ENCODE results near the gene FKBP14. TPM values are rescaled to one million over a fixed set of nuclear protein-coding genes. Genes with fewer than 3 reads are reported as not detected.

FKBP14 gene
- total and polyA plus RNA-seq, 4 donors: 4.9 to 25.9 (median 15.4) TPM

- Histone ChIP-seq H3K4me3 (ENCODE audit: low read length in 2 of 2) (no peak overlapping the region), H3K9me3 (ENCODE audit: control insufficient read depth, low read length) (no peaks in the 10 kb centered on the region), H3K27me3 (ENCODE audit: control insufficient read depth in 1 of 2, insufficient read depth in 2 of 2, low read length in 1 of 2) (no peaks in the 10 kb centered on the region), H3K4me1 (ENCODE audit: control insufficient read depth in 1 of 2, insufficient read depth in 2 of 2, low read length in 2 of 2) (no peaks in the 10 kb centered on the region), H3K27ac (ENCODE audit: low read depth in 1 of 2, low read length in 2 of 2) (no peak overlapping the region), H3K36me3 (ENCODE audit: control insufficient read depth in 1 of 2, insufficient read depth in 2 of 2, low read length in 1 of 2) (peaks cover 0 to 3% of the 10 kb centered on the region in 2 donors)
- DNase-seq (no peak), ATAC-seq (ENCODE audit: low FRiP score) (no peak)
- intact Hi-C loops (cut with DNase I): no loop called here
- WGBS, 2 donors: 96 to 97% methylated on average over 4 of the region's 4 CpGs
These were observed 15.2 kb upstream of the FKBP14 start for GRCh38 chr7:30041526-30042269.

GRCh38 chr7:30040938-30041337 is 14.4 kb upstream of the FKBP14 start:
- ATAC-seq (ENCODE audit: low FRiP score) (no peak), DNase-seq (no peak)
- H3K27me3 ChIP-seq (ENCODE audit: control insufficient read depth in 1 of 2, insufficient read depth in 2 of 2, low read length in 1 of 2): no peaks in the 10 kb centered on the region
- no peaks in the 10 kb centered on the region for H3K4me1 ChIP-seq (ENCODE audit: control insufficient read depth in 1 of 2, insufficient read depth in 2 of 2, low read length in 2 of 2)
- intact Hi-C loops (cut with DNase I): no loop called here
- no peaks in the 10 kb centered on the region for H3K9me3 ChIP-seq (ENCODE audit: control insufficient read depth, low read length)
- H3K4me3 ChIP-seq (ENCODE audit: low read length in 2 of 2): no peak overlapping the region
- peaks cover 0 to 2% of the 10 kb centered on the region in 2 donors for H3K36me3 ChIP-seq (ENCODE audit: control insufficient read depth in 1 of 2, insufficient read depth in 2 of 2, low read length in 1 of 2)
- no peak overlapping the region for H3K27ac ChIP-seq (ENCODE audit: low read depth in 1 of 2, low read length in 2 of 2)

GRCh38 chr7:30038196-30038980 is 11.9 kb upstream of the FKBP14 start:
- H3K4me1 ChIP-seq (ENCODE audit: control insufficient read depth in 1 of 2, insufficient read depth in 2 of 2, low read length in 2 of 2): no peaks in the 10 kb centered on the region
- DNase-seq (no peak), ATAC-seq (ENCODE audit: low FRiP score) (peak; percentile 44)
- H3K27me3 ChIP-seq (ENCODE audit: control insufficient read depth in 1 of 2, insufficient read depth in 2 of 2, low read length in 1 of 2): no peaks in the 10 kb centered on the region
- no peaks in the 10 kb centered on the region for H3K36me3 ChIP-seq (ENCODE audit: control insufficient read depth in 1 of 2, insufficient read depth in 2 of 2, low read length in 1 of 2)
- intact Hi-C loops (cut with DNase I): no loop called here
- H3K4me3 ChIP-seq (ENCODE audit: low read length in 2 of 2): no peak overlapping the region
- no peaks in the 10 kb centered on the region for H3K9me3 ChIP-seq (ENCODE audit: control insufficient read depth, low read length)
- H3K27ac ChIP-seq (ENCODE audit: low read depth in 1 of 2, low read length in 2 of 2): no peak overlapping the region
- WGBS, 2 donors: 89 to 94% methylated on average over 3 of the region's 3 CpGs

GRCh38 chr7:30036220-30036619 is 9.7 kb upstream of the FKBP14 start:
- DNase-seq: no peak
- ATAC-seq (ENCODE audit: low FRiP score): no peak
- no peak overlapping the region for H3K27ac ChIP-seq (ENCODE audit: low read depth in 1 of 2, low read length in 2 of 2)
- no peaks in the 10 kb centered on the region for H3K27me3 ChIP-seq (ENCODE audit: control insufficient read depth in 1 of 2, insufficient read depth in 2 of 2, low read length in 1 of 2)
- no peak overlapping the region for H3K4me3 ChIP-seq (ENCODE audit: low read length in 2 of 2)
- 92 to 93% methylated on average over 2 of the region's 2 CpGs for WGBS, 2 donors
- H3K4me1 ChIP-seq (ENCODE audit: control insufficient read depth in 1 of 2, insufficient read depth in 2 of 2, low read length in 2 of 2): no peaks in the 10 kb centered on the region
- intact Hi-C loops (cut with DNase I): no loop called here
- no peaks in the 10 kb centered on the region for H3K36me3 ChIP-seq (ENCODE audit: control insufficient read depth in 1 of 2, insufficient read depth in 2 of 2, low read length in 1 of 2)
- no peaks in the 10 kb centered on the region for H3K9me3 ChIP-seq (ENCODE audit: control insufficient read depth, low read length)

GRCh38 chr7:30034501-30034900 is 8.0 kb upstream of the FKBP14 start:
- intact Hi-C loops (cut with DNase I): no loop called here
- H3K4me3 ChIP-seq (ENCODE audit: low read length in 2 of 2): no peak overlapping the region
- no peak for ATAC-seq (ENCODE audit: low FRiP score)

GRCh38 chr7:30032310-30033125 is 6.0 kb upstream of the FKBP14 start:
- Histone ChIP-seq H3K4me1 (ENCODE audit: control insufficient read depth in 1 of 2, insufficient read depth in 2 of 2, low read length in 2 of 2) (peaks cover 0 to 3% of the 10 kb centered on the region in 2 donors), H3K27ac (ENCODE audit: low read depth in 1 of 2, low read length in 2 of 2) (no peak overlapping the region), H3K4me3 (ENCODE audit: low read length in 2 of 2) (no peak overlapping the region), H3K27me3 (ENCODE audit: control insufficient read depth in 1 of 2, insufficient read depth in 2 of 2, low read length in 1 of 2) (no peaks in the 10 kb centered on the region), H3K36me3 (ENCODE audit: control insufficient read depth in 1 of 2, insufficient read depth in 2 of 2, low read length in 1 of 2) (no peaks in the 10 kb centered on the region), H3K9me3 (ENCODE audit: control insufficient read depth, low read length) (no peaks in the 10 kb centered on the region)
- no peak for ATAC-seq (ENCODE audit: low FRiP score)
- WGBS, 2 donors: 39 to 44% methylated on average over 4 of the region's 4 CpGs
- DNase-seq: no peak
- intact Hi-C loops (cut with DNase I): no loop called here

More at GRCh38 chr7:30034501-30034900, 8.0 kb upstream of the FKBP14 start:
- Histone ChIP-seq H3K27me3 (ENCODE audit: control insufficient read depth in 1 of 2, insufficient read depth in 2 of 2, low read length in 1 of 2) (no peaks in the 10 kb centered on the region), H3K9me3 (ENCODE audit: control insufficient read depth, low read length) (no peaks in the 10 kb centered on the region), H3K36me3 (ENCODE audit: control insufficient read depth in 1 of 2, insufficient read depth in 2 of 2, low read length in 1 of 2) (no peaks in the 10 kb centered on the region), H3K4me1 (ENCODE audit: control insufficient read depth in 1 of 2, insufficient read depth in 2 of 2, low read length in 2 of 2) (peaks cover 0 to 3% of the 10 kb centered on the region in 2 donors), H3K27ac (ENCODE audit: low read depth in 1 of 2, low read length in 2 of 2) (no peak overlapping the region)
- no peak for DNase-seq
- 96 to 98% methylated on average over 3 of the region's 3 CpGs for WGBS, 2 donors

GRCh38 chr7:30029696-30030095 is 3.2 kb upstream of the FKBP14 start:
- no peaks in the 10 kb centered on the region for H3K36me3 ChIP-seq (ENCODE audit: control insufficient read depth in 1 of 2, insufficient read depth in 2 of 2, low read length in 1 of 2)
- 16 to 17% methylated on average over 6 of the region's 6 CpGs for WGBS, 2 donors
- peak overlapping the region; percentile 11 to 97 for H3K4me3 ChIP-seq (ENCODE audit: low read length in 2 of 2)
- no peak for ATAC-seq (ENCODE audit: low FRiP score)
- H3K27ac ChIP-seq (ENCODE audit: low read depth in 1 of 2, low read length in 2 of 2): peak overlapping the region in 1 of 2 donors; percentile 19
- H3K4me1 ChIP-seq (ENCODE audit: control insufficient read depth in 1 of 2, insufficient read depth in 2 of 2, low read length in 2 of 2): peaks cover 7% of the 10 kb centered on the region in 2 donors
- no peak for DNase-seq
- H3K9me3 ChIP-seq (ENCODE audit: control insufficient read depth, low read length): no peaks in the 10 kb centered on the region
- intact Hi-C loops (cut with DNase I): loop anchor here in 1 of 2 donors (5.0 to 10.0 kb wide), 4 partner anchors 38 to 108 kb away; partner anchors contain the start of gene SCRN1
- H3K27me3 ChIP-seq (ENCODE audit: control insufficient read depth in 1 of 2, insufficient read depth in 2 of 2, low read length in 1 of 2): no peaks in the 10 kb centered on the region
